ENCODE measurements around the gene ADK.

GRCh38 chr10:74755273-74755672, 604.3 kb downstream of the ADK start:
- no peak for TF ChIP-seq CTCF (IDR thresholded peaks at IDR 0.05; ENCODE audit: insufficient read depth, low read length)
- no peak for TF ChIP-seq GABPA (IDR thresholded peaks at IDR 0.05; ENCODE audit: low read depth)
- 0 out of 2 replicates have a peak, but pooled peaks have one; percentile 36 for TF ChIP-seq POLR2AphosphoS5 (IDR thresholded peaks at IDR 0.05; ENCODE audit: low read depth)
- TF ChIP-seq REST (IDR thresholded peaks at IDR 0.05; ENCODE audit: insufficient replicate concordance, low read depth), result no peak
- peak; percentile 79; the same call in 1 of the 2 replicates for TF ChIP-seq SPI1 (IDR thresholded peaks at IDR 0.05; ENCODE audit: borderline replicate concordance, low read depth)

All from HL-60 (cell line).